Peyer's patch (tissue), 4 donors: ENCODE measurements around the gene GRID2IP.

Experiments
- POLR2A ChIP-seq, 2 donors: fragments of 450-650 bp; IDR thresholded peaks; one replicate each; pipeline ENCODE4 v1.5.1; 2017; ENCODE audit warnings: antibody characterized with exemption in 2 of 2, mild to moderate bottlenecking in 2 of 2, moderate library complexity in 2 of 2
- TF ChIP-seq, protein P1 (sequence below), 6 experiments: fragments of 450-650 bp in 4 of 6; fragments of 200-600 bp in 2 of 6; sonication (generic) in 1 of 6; IDR thresholded peaks; one replicate each; pipeline ENCODE4 v1.5.1; 2017 to 2019; ENCODE audit warnings: antibody characterized with exemption in 6 of 6, mild to moderate bottlenecking in 3 of 6, moderate library complexity in 1 of 6

DNA sequence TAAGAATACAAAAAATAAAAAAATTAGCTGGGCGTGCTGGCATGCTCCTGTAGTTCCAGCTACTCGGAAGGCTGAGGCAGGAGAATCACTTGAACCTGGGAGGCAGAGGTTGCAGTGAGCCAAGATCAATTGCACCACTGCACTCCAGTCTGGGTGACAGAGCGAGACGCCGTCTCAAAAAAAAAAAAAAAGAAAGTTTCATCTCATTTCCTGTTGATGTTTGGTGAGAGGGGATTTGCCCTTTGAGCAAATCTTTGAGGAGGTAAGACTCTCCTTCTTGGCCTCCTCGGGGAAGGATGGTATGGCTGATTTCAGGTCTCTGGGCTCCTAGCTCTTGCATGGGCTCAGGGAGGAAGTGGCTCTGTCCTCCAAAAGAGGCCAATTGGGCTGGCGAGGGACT, 3.6 kb upstream of the GRID2IP start:
- TF ChIP-seq, protein P1, sequence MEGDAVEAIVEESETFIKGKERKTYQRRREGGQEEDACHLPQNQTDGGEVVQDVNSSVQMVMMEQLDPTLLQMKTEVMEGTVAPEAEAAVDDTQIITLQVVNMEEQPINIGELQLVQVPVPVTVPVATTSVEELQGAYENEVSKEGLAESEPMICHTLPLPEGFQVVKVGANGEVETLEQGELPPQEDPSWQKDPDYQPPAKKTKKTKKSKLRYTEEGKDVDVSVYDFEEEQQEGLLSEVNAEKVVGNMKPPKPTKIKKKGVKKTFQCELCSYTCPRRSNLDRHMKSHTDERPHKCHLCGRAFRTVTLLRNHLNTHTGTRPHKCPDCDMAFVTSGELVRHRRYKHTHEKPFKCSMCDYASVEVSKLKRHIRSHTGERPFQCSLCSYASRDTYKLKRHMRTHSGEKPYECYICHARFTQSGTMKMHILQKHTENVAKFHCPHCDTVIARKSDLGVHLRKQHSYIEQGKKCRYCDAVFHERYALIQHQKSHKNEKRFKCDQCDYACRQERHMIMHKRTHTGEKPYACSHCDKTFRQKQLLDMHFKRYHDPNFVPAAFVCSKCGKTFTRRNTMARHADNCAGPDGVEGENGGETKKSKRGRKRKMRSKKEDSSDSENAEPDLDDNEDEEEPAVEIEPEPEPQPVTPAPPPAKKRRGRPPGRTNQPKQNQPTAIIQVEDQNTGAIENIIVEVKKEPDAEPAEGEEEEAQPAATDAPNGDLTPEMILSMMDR (IDR thresholded peaks at IDR 0.05), result no peak
- no peak for TF ChIP-seq POLR2A (IDR thresholded peaks at IDR 0.05)
